A673 (cell line): ENCODE data around the gene C1orf35.

ENCODE experiments used
- CTCF ChIP-seq: fragments of 300-800, 200-600 bp; sonication (generic); conservative IDR thresholded peaks from 2 replicates; pipeline ENCODE4 v1.5.1; 2017; ENCODE audit warnings: low read depth, mild to moderate bottlenecking, antibody characterized with exemption, low read length, moderate library complexity, mixed read lengths
- EZH2 ChIP-seq: fragments of 200-600 bp; sonication (generic); IDR thresholded peaks from 2 replicates; pipeline ENCODE4 v1.6.1; 2017; ENCODE audit warnings: borderline replicate concordance, low read depth, mild to moderate bottlenecking, mixed read lengths, antibody characterized with exemption, low read length; ENCODE audit not compliant: poor library complexity, severe bottlenecking

GRCh38 chr1:228118040-228118439 lies 14.9 kb upstream of the C1orf35 start:
- TF ChIP-seq CTCF (no peak), EZH2 (no peak)
